Heart left ventricle (tissue), 13 donors: ENCODE data around the gene MYCBP2.

Experiments
- POLR2A ChIP-seq, 2 donors: fragments of 450-650 bp; IDR thresholded peaks; one replicate each; pipeline ENCODE4 v1.6.1; 2017; ENCODE audit warnings: antibody characterized with exemption in 2 of 2, mild to moderate bottlenecking in 2 of 2, moderate library complexity in 2 of 2
- TF ChIP-seq, protein P1 (sequence below), 12 donors: fragments of 200-600 bp; sonication (generic) in 4 of 12; IDR thresholded peaks; one replicate each; pipeline versions ENCODE4 v1.5.0 to v1.8.0; 2018 to 2022; ENCODE audit warnings: antibody characterized with exemption in 12 of 12, mild to moderate bottlenecking in 5 of 12
- donor health status: ischemic (EF 13 %, LVEDD 7.1; RV severe dilation, severe dysfunction).
- donor health status: DM: no; HTN: yes; CAD: no.
- donor health status: DM: no; HTN: no; CAD: no.
- donor health status: ischemic (EF 25% LVEDD 6.9; RV normal size, moderate dysfunction).
- donor health status: ischemic (EF 25% LVEDD 5.7; RV mildly dilated, moderate dysfunction).
- donor health status: ischemic (EF 35%, LVEDD 5.7; RV mildly dilated, moderate dysfunction).
- donor health status: nonischemic (EF 11% LVEDD 7.7; RV severe dilation, severe dysfunction).
- donor health status: DM: yes; HTN: yes; CAD: no.
- donor health status: PGD.
- donor health status: ischemic (EF 29% LVEDD 5.4; RV normal size, mild dysfunction).
- donor health status: nonischemic (EF 23%, LVEDD 6.1; RV moderate dilation, normal function).

DNA sequence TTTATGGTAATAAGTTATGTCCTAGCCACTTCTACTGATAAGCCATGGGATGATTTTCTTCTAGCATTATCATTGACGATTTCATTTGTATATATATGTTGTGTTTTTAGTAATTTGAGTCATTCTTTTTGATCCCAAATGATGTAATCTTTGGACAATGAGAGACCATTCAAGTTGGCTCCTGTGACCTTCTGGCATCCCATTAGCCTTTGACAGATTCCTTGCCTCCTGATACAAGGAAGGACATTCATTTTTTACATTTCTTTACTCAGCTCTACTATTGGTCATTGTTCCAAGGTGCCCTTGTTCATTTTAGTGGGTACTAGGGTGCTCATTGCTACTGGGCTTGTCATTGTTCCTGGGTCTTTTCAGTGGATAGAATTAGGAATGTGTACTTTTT, 35.3 kb upstream of the MYCBP2 start:
- TF ChIP-seq, protein P1, sequence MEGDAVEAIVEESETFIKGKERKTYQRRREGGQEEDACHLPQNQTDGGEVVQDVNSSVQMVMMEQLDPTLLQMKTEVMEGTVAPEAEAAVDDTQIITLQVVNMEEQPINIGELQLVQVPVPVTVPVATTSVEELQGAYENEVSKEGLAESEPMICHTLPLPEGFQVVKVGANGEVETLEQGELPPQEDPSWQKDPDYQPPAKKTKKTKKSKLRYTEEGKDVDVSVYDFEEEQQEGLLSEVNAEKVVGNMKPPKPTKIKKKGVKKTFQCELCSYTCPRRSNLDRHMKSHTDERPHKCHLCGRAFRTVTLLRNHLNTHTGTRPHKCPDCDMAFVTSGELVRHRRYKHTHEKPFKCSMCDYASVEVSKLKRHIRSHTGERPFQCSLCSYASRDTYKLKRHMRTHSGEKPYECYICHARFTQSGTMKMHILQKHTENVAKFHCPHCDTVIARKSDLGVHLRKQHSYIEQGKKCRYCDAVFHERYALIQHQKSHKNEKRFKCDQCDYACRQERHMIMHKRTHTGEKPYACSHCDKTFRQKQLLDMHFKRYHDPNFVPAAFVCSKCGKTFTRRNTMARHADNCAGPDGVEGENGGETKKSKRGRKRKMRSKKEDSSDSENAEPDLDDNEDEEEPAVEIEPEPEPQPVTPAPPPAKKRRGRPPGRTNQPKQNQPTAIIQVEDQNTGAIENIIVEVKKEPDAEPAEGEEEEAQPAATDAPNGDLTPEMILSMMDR (IDR thresholded peaks at IDR 0.05) = no peak
- TF ChIP-seq POLR2A (IDR thresholded peaks at IDR 0.05) = no peak
